Activated CD8-positive, alpha-beta T cell treated with anti-CD3 and anti-CD28 coated beads, Interleukin-2, amount 10 ng/mL, durations not matched to agents 7 days and 5 days (primary cell): Measurements from ENCODE around the gene NSMCE1. TPM values are rescaled to one million over a fixed set of nuclear protein-coding genes. Genes with fewer than 3 reads are reported as not detected.
A peak's percentile ranks its signal among the peaks of the same experiment; 100 is the strongest.

Experiments used
- ATAC-seq: fragments of 150-1000 bp; cut with Tn5 transposase; one replicate; pipeline ENCODE4 v1.10.0; 2021; ENCODE audit warnings: moderate library complexity
- CTCF ChIA-PET: fragments of 350-600 bp; sonication (Branson Sonifier 250); formaldehyde crosslinking; loops from one replicate; lab custom pipeline; 2021; ENCODE audit warnings: antibody characterized with exemption; lab: Charles Lee
- POLR2A ChIA-PET: fragments of 350-600 bp; sonication (Branson Sonifier 250); formaldehyde crosslinking; loops from one replicate; lab custom pipeline; 2021; ENCODE audit warnings: antibody characterized with exemption; lab: Charles Lee
- DNase-seq: peaks from one replicate; pipeline ENCODE4 v3.0.0-alpha.2; 2020
- H3K27ac Mint-ChIP-seq: one replicate; pipeline ENCODE4 v1.8.0; 2021; ENCODE audit warnings: mild to moderate bottlenecking, mixed read lengths
- H3K27me3 Mint-ChIP-seq: one replicate; pipeline ENCODE4 v1.8.0; 2021; ENCODE audit warnings: low read depth, mixed read lengths
- H3K36me3 Mint-ChIP-seq: one replicate; pipeline ENCODE4 v1.8.0; 2021; ENCODE audit warnings: low read depth, mixed read lengths
- H3K4me1 Mint-ChIP-seq: one replicate; pipeline ENCODE4 v1.8.0; 2021; ENCODE audit warnings: low read depth, mixed read lengths
- H3K4me3 Mint-ChIP-seq: one replicate; pipeline ENCODE4 v1.8.0; 2021; ENCODE audit warnings: mild to moderate bottlenecking, mixed read lengths
- H3K9me3 Mint-ChIP-seq: one replicate; pipeline ENCODE4 v1.8.0; 2022; ENCODE audit warnings: mixed read lengths; ENCODE audit not compliant: insufficient read depth
- total RNA-seq, 2 experiments: library from RNA; stranded (reverse); gene quantifications; one replicate each; pipeline ENCODE4 v1.2.3, GENCODE V29; 2021

Gene NSMCE1
- total RNA-seq, 2 experiments from 2014 or later, result 87.3 to 94.9 TPM

DNA sequence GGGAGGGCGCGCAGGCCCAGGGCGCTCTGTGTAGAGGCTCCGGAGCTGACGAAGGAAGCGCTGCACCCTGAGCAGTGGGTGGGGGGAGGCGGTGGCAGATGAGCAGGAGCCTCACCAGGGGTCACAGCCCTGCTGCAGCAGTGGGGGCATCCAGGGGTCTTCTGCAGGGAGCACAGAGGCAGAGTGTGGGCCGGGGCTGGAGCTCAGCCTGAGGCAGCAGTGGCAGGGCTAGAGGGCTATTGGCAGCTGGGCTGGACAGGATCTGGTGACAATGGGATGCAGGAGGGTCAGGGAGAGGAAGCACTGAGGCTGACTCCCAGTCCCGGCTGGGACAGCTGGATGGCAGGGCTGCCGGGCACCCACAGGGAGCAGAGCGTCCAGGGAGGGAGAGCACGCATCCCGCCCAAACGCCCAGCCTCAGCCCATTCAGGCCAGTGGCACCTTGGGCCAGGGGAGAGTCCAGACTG is 44.3 kb downstream of the NSMCE1 start:
- no peaks in the 10 kb centered on the region for H3K9me3 Mint-ChIP-seq
- no peaks in the 10 kb centered on the region for H3K27me3 Mint-ChIP-seq
- peaks cover 21% of the 10 kb centered on the region for H3K36me3 Mint-ChIP-seq
- H3K27ac Mint-ChIP-seq, result peak overlapping the region; percentile 50
- CTCF ChIA-PET, result no interaction called here
- POLR2A ChIA-PET, result no interaction called here
- no peak overlapping the region for H3K4me3 Mint-ChIP-seq
- ATAC-seq, result no peak
- peaks cover 27% of the 10 kb centered on the region for H3K4me1 Mint-ChIP-seq
- DNase-seq, result no peak

GRCh38 chr16:27223701-27224100 is 44.9 kb downstream of the NSMCE1 start:
- Mint-ChIP-seq H3K9me3 (no peaks in the 10 kb centered on the region), H3K4me1 (peaks cover 21% of the 10 kb centered on the region), H3K27ac (peak overlapping the region; percentile 50), H3K27me3 (no peaks in the 10 kb centered on the region), H3K4me3 (no peak overlapping the region), H3K36me3 (peaks cover 15% of the 10 kb centered on the region)
- CTCF ChIA-PET, result no interaction called here
- DNase-seq (no peak), ATAC-seq (no peak)
- POLR2A ChIA-PET, result interaction anchor here (3.6 kb wide), 1 partner anchor 20 kb away, joined by 15 read pairs; the partner anchor contains the start of gene KDM8

DNA sequence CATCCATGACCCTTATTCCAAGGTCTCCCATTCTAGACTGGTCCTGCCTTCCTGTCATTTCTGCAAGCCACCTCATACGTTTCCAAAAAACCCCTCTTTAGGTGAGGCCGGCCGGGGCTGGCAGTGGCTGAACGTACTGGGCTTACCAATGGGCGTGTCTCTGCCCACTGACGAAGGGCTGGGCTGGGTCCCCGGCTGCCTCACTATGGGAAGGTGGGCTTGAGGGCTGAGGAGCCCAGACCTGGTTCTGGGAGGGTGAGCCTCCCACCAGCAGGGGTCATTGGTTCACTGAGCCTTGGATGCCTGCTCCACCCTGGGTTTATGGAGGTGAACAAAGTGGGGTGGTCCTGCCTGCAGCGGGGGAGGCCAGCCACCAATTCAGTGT is 45.4 kb downstream of the NSMCE1 start:
- DNase-seq, result no peak
- POLR2A ChIA-PET, result interaction anchor here (3.6 kb wide), 1 partner anchor 19 kb away, joined by 15 read pairs; the partner anchor contains the start of gene KDM8
- CTCF ChIA-PET, result interaction anchor here (2.2 kb wide), 1 partner anchor 149 kb away, joined by 5 read pairs; no protein-coding TSS in a partner anchor
- ATAC-seq, result no peak
- peaks cover 21% of the 10 kb centered on the region for H3K4me1 Mint-ChIP-seq
- no peaks in the 10 kb centered on the region for H3K27me3 Mint-ChIP-seq
- no peak overlapping the region for H3K27ac Mint-ChIP-seq
- no peaks in the 10 kb centered on the region for H3K9me3 Mint-ChIP-seq
- peaks cover 15% of the 10 kb centered on the region for H3K36me3 Mint-ChIP-seq
- no peak overlapping the region for H3K4me3 Mint-ChIP-seq

GRCh38 chr16:27222249-27223225 is 46.0 kb downstream of the NSMCE1 start:
- ATAC-seq (no peak), DNase-seq (no peak)
- Mint-ChIP-seq H3K4me1 (peaks cover 19% of the 10 kb centered on the region), H3K27ac (peak overlapping the region; percentile 34), H3K4me3 (no peak overlapping the region), H3K27me3 (no peaks in the 10 kb centered on the region), H3K9me3 (no peaks in the 10 kb centered on the region), H3K36me3 (peaks cover 15% of the 10 kb centered on the region)
- ChIA-PET POLR2A (interaction anchor here (3.6 kb wide), 1 partner anchor 19 kb away, joined by 15 read pairs; the partner anchor contains the start of gene KDM8), CTCF (interaction anchor here (1.9 to 2.2 kb wide), 2 partner anchors 43 to 149 kb away, joined by 5 to 7 read pairs; no protein-coding TSS in a partner anchor)

GRCh38 chr16:27221576-27222248 is 46.9 kb downstream of the NSMCE1 start:
- peak overlapping the region; percentile 34 for H3K27ac Mint-ChIP-seq
- DNase-seq (no peak), ATAC-seq (no peak)
- no peaks in the 10 kb centered on the region for H3K9me3 Mint-ChIP-seq
- peaks cover 13% of the 10 kb centered on the region for H3K36me3 Mint-ChIP-seq
- H3K4me1 Mint-ChIP-seq, result peaks cover 12% of the 10 kb centered on the region
- POLR2A ChIA-PET, result interaction anchor here (3.6 kb wide), 1 partner anchor 18 kb away, joined by 15 read pairs; the partner anchor contains the start of gene KDM8
- CTCF ChIA-PET, result interaction anchor here (1.9 to 2.2 kb wide), 2 partner anchors 42 to 150 kb away, joined by 5 to 7 read pairs; no protein-coding TSS in a partner anchor
- no peaks in the 10 kb centered on the region for H3K27me3 Mint-ChIP-seq
- no peak overlapping the region for H3K4me3 Mint-ChIP-seq

- H3K27me3 Mint-ChIP-seq, result no peaks in the 10 kb centered on the region
- DNase-seq (no peak), ATAC-seq (no peak)
- H3K27ac Mint-ChIP-seq, result no peak overlapping the region
- no peaks in the 10 kb centered on the region for H3K9me3 Mint-ChIP-seq
- ChIA-PET POLR2A (interaction anchor here (3.6 kb wide), 1 partner anchor 17 kb away, joined by 15 read pairs; the partner anchor contains the start of gene KDM8), CTCF (interaction anchor here (1.9 kb wide), 1 partner anchor 41 kb away, joined by 7 read pairs; no protein-coding TSS in a partner anchor)
- H3K4me3 Mint-ChIP-seq, result no peak overlapping the region
- H3K36me3 Mint-ChIP-seq, result peaks cover 12% of the 10 kb centered on the region
- H3K4me1 Mint-ChIP-seq, result peaks cover 5% of the 10 kb centered on the region
Measured at GRCh38 chr16:27220991-27221390, 47.6 kb downstream of the NSMCE1 start.

DNA sequence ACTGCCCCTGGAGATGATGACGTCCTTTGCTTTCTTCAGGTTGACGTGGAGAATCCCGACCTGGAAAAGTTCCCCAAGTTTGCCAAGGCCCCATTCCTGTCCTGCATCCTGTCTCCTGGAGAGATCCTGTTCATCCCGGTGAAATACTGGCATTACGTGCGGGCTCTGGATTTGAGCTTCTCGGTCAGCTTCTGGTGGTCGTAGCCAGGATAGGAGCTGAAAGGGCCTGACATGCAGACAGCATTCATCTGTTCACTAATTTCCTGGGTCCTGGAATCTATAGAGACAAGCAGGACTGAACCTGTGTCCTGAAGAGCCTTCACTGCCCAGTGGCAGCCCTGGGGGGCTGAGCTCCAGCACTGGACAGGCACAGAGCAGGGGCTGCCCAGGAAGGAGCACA is 48.0 kb downstream of the NSMCE1 start:
- peaks cover 14% of the 10 kb centered on the region for H3K36me3 Mint-ChIP-seq
- POLR2A ChIA-PET, result interaction anchor here (3.6 kb wide), 1 partner anchor 17 kb away, joined by 15 read pairs; the partner anchor contains the start of gene KDM8
- peaks cover under 1% of the 10 kb centered on the region for H3K4me1 Mint-ChIP-seq
- no peak overlapping the region for H3K4me3 Mint-ChIP-seq
- H3K27ac Mint-ChIP-seq, result no peak overlapping the region
- CTCF ChIA-PET, result no interaction called here
- no peaks in the 10 kb centered on the region for H3K27me3 Mint-ChIP-seq
- ATAC-seq (no peak), DNase-seq (no peak)
- no peaks in the 10 kb centered on the region for H3K9me3 Mint-ChIP-seq

GRCh38 chr16:27220120-27220519 is 48.5 kb downstream of the NSMCE1 start:
- Mint-ChIP-seq H3K4me1 (no peaks in the 10 kb centered on the region), H3K4me3 (no peak overlapping the region), H3K27ac (no peak overlapping the region), H3K36me3 (peaks cover 17% of the 10 kb centered on the region), H3K9me3 (no peaks in the 10 kb centered on the region), H3K27me3 (no peaks in the 10 kb centered on the region)
- ChIA-PET CTCF (no interaction called here), POLR2A (interaction anchor here (3.6 kb wide), 1 partner anchor 16 kb away, joined by 15 read pairs; the partner anchor contains the start of gene KDM8)
- ATAC-seq, result no peak
- no peak for DNase-seq

- Mint-ChIP-seq H3K27me3 (no peaks in the 10 kb centered on the region), H3K27ac (no peak overlapping the region), H3K9me3 (no peaks in the 10 kb centered on the region), H3K4me1 (no peaks in the 10 kb centered on the region), H3K4me3 (no peak overlapping the region), H3K36me3 (peaks cover 19% of the 10 kb centered on the region)
- ChIA-PET POLR2A (no interaction called here), CTCF (interaction anchor here (0.9 kb wide), 1 partner anchor 39 kb away, joined by 4 read pairs; no protein-coding TSS in a partner anchor)
- DNase-seq, result no peak
- ATAC-seq, result no peak
Measured at GRCh38 chr16:27219161-27219560, 49.4 kb downstream of the NSMCE1 start.

DNA sequence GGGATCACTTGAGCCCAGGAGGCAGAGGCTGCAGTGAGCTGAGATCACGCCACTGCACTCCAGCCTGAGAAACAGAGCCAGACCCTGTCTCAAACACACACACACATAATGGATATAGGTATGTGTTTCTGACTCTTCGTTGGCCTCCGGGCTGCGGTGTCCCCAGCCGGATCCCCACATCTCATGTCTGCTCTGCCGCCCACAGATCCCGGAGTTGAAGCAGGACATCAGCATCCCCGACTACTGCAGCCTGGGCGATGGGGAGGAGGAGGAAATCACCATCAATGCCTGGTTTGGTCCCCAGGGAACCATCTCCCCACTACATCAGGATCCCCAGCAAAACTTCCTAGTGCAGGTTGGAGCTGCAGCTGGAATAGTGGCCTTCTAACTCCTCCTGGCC is 49.8 kb downstream of the NSMCE1 start:
- Mint-ChIP-seq H3K4me1 (no peaks in the 10 kb centered on the region), H3K4me3 (no peak overlapping the region), H3K9me3 (no peaks in the 10 kb centered on the region), H3K27ac (no peak overlapping the region), H3K36me3 (peaks cover 21% of the 10 kb centered on the region), H3K27me3 (no peaks in the 10 kb centered on the region)
- CTCF ChIA-PET, result interaction anchor here (0.9 kb wide), 1 partner anchor 39 kb away, joined by 4 read pairs; no protein-coding TSS in a partner anchor
- DNase-seq (no peak), ATAC-seq (no peak)
- POLR2A ChIA-PET, result no interaction called here

GRCh38 chr16:27217256-27217655 is 51.3 kb downstream of the NSMCE1 start:
- Mint-ChIP-seq H3K4me1 (peaks cover 3% of the 10 kb centered on the region), H3K9me3 (no peaks in the 10 kb centered on the region), H3K36me3 (peaks cover 30% of the 10 kb centered on the region), H3K27me3 (no peaks in the 10 kb centered on the region), H3K27ac (no peak overlapping the region), H3K4me3 (no peak overlapping the region)
- POLR2A ChIA-PET, result interaction anchor here (0.9 to 1.1 kb wide), 2 partner anchors 8 to 99 kb away, joined by 3 read pairs; no protein-coding TSS in a partner anchor
- ATAC-seq (no peak), DNase-seq (no peak)
- CTCF ChIA-PET, result interaction anchor here (1.3 kb wide), 1 partner anchor 18 kb away, joined by 5 read pairs; no protein-coding TSS in a partner anchor
